DOHH2 (cell line): Measurements from ENCODE around the gene SLC9A1.

Experiments
- H3F3A ChIP-seq: fragments of 200-600 bp; sonication (generic), shearing (Covaris generic); 2 replicates; pipeline ENCODE4 v1.6.0; 2016; ENCODE audit warnings: antibody characterized with exemption, mild to moderate bottlenecking; ENCODE audit not compliant: control insufficient read depth, insufficient read depth
- H3K27ac ChIP-seq: fragments of 200-600 bp; sonication (generic); 2 replicates; pipeline ENCODE4 v1.5.1; 2014; ENCODE audit warnings: low read depth, mild to moderate bottlenecking, low read length, moderate library complexity
- H3K27me3 ChIP-seq: fragments of 200-600 bp; sonication (generic); 2 replicates; pipeline ENCODE4 v1.6.1; 2014; ENCODE audit warnings: mild to moderate bottlenecking, low read length, mixed read lengths; ENCODE audit not compliant: control insufficient read depth
- H3K36me3 ChIP-seq: fragments of 200-600 bp; sonication (generic); 2 replicates; pipeline ENCODE4 v1.6.1; 2014; ENCODE audit warnings: mild to moderate bottlenecking, low read length, moderate library complexity, mixed read lengths; ENCODE audit not compliant: control insufficient read depth
- H3K4me1 ChIP-seq: fragments of 200-600 bp; sonication (generic); 2 replicates; pipeline ENCODE4 v1.6.1; 2014; ENCODE audit warnings: mild to moderate bottlenecking, low read length, mixed read lengths; ENCODE audit not compliant: control insufficient read depth
- H3K4me2 ChIP-seq: fragments of 200-600 bp; sonication (generic); 2 replicates; pipeline ENCODE4 v1.6.0; 2014; ENCODE audit warnings: mild to moderate bottlenecking, low read length, moderate library complexity
- H3K4me3 ChIP-seq: fragments of 200-600 bp; sonication (generic); 2 replicates; pipeline ENCODE4 v1.5.1; 2014; ENCODE audit warnings: mild to moderate bottlenecking, low read length, mixed read lengths
- H3K79me2 ChIP-seq: fragments of 200-600 bp; sonication (generic); 2 replicates; pipeline ENCODE4 v1.6.1; 2014; ENCODE audit warnings: mild to moderate bottlenecking, low read length, mixed read lengths; ENCODE audit not compliant: control insufficient read depth
- H3K9me2 ChIP-seq: fragments of 200-600 bp; sonication (generic); replicated peaks from 2 replicates; pipeline ENCODE4 v1.6.1; 2014; ENCODE audit warnings: mild to moderate bottlenecking, low read length, mixed read lengths; ENCODE audit not compliant: control insufficient read depth
- H3K9me3 ChIP-seq: fragments of 200-600 bp; sonication (generic); 2 replicates; pipeline ENCODE4 v1.6.1; 2014; ENCODE audit warnings: antibody characterized with exemption, low read length, mixed read lengths; ENCODE audit not compliant: control insufficient read depth, insufficient read depth
- H4K20me1 ChIP-seq: fragments of 200-600 bp; sonication (generic); 2 replicates; pipeline ENCODE4 v1.6.0; 2014; ENCODE audit warnings: low read depth, mild to moderate bottlenecking, antibody characterized with exemption, low read length, moderate library complexity; ENCODE audit not compliant: control insufficient read depth, insufficient read depth
- CTCF ChIP-seq: fragments of 200-600 bp; sonication (generic); IDR thresholded peaks from one replicate; pipeline ENCODE4 v1.5.1; 2014; ENCODE audit warnings: antibody characterized with exemption, mild to moderate bottlenecking, low read depth, low read length; ENCODE audit not compliant: poor library complexity, severe bottlenecking
- EZH2phosphoT487 ChIP-seq: fragments of 200-600 bp; sonication (generic); IDR thresholded peaks from 2 replicates; pipeline ENCODE4 v1.6.1; 2017; ENCODE audit warnings: borderline replicate concordance, mild to moderate bottlenecking, antibody characterized with exemption, low read length, moderate library complexity, mixed read lengths

Gene SLC9A1

GRCh38 chr1:27095576-27095975 lies 59.3 kb downstream of the SLC9A1 start:
- no peak overlapping the region for H3K4me2 ChIP-seq
- H3K36me3 ChIP-seq: no peaks in the 10 kb centered on the region
- H3K27ac ChIP-seq: no peak overlapping the region
- H3F3A ChIP-seq: no peaks in the 10 kb centered on the region
- H3K4me1 ChIP-seq: peaks cover 17% of the 10 kb centered on the region
- no peaks in the 10 kb centered on the region for H3K9me2 ChIP-seq
- H3K9me3 ChIP-seq: no peaks in the 10 kb centered on the region
- peaks cover 3% of the 10 kb centered on the region; the same call in 1 of the 2 replicates for H3K27me3 ChIP-seq
- no peak for TF ChIP-seq EZH2phosphoT487
- no peak for TF ChIP-seq CTCF
- H3K4me3 ChIP-seq: no peak overlapping the region
- H3K79me2 ChIP-seq: no peaks in the 10 kb centered on the region
- H4K20me1 ChIP-seq: no peaks in the 10 kb centered on the region

- no peak overlapping the region for H3K27ac ChIP-seq
- H3K4me1 ChIP-seq: no peaks in the 10 kb centered on the region
- TF ChIP-seq CTCF (no peak), EZH2phosphoT487 (no peak)
- H3K27me3 ChIP-seq: peaks cover 3% of the 10 kb centered on the region; the same call in 1 of the 2 replicates
- no peaks in the 10 kb centered on the region for H3K36me3 ChIP-seq
- no peaks in the 10 kb centered on the region for H3K79me2 ChIP-seq
- H3K9me2 ChIP-seq: no peaks in the 10 kb centered on the region
- no peaks in the 10 kb centered on the region for H3F3A ChIP-seq
- no peaks in the 10 kb centered on the region for H4K20me1 ChIP-seq
- no peaks in the 10 kb centered on the region for H3K9me3 ChIP-seq
- H3K4me3 ChIP-seq: no peak overlapping the region
- no peak overlapping the region for H3K4me2 ChIP-seq
Observed at GRCh38 chr1:27092888-27093287, 62.0 kb downstream of the SLC9A1 start.

DNA sequence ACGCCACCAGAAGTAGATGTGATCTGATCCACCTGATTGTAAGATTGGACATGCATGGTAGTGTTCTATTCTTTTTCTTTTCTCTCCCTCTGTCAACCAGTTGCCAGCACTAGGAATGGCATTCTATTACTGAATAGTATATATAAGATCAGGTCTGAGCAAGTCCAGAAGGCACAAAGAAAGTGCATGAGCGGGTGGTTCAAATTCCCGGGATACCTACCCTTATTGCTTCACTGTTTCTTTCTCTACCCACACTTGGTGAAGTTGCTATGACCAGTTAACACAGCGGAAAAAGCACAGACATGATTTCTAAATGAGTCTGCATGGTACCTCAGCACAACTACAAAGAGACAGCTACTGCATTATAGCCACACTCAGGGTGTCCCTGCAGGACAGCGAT lies 64.0 kb downstream of the SLC9A1 start:
- no peak overlapping the region for H3K4me3 ChIP-seq
- no peaks in the 10 kb centered on the region for H3F3A ChIP-seq
- no peaks in the 10 kb centered on the region for H3K9me3 ChIP-seq
- peaks cover 3% of the 10 kb centered on the region; the same call in 1 of the 2 replicates for H3K27me3 ChIP-seq
- no peaks in the 10 kb centered on the region for H3K36me3 ChIP-seq
- H3K27ac ChIP-seq: no peak overlapping the region
- no peak overlapping the region for H3K4me2 ChIP-seq
- no peaks in the 10 kb centered on the region for H4K20me1 ChIP-seq
- no peak for TF ChIP-seq CTCF
- TF ChIP-seq EZH2phosphoT487: no peak
- H3K79me2 ChIP-seq: no peaks in the 10 kb centered on the region
- H3K9me2 ChIP-seq: no peaks in the 10 kb centered on the region
- H3K4me1 ChIP-seq: no peaks in the 10 kb centered on the region
